AG04450 (cell line): ENCODE data around the gene SLC25A45. TPM values are rescaled to one million over a fixed set of nuclear protein-coding genes. Genes with fewer than 3 reads are reported as not detected.

Experiments used
- CTCF ChIA-PET: fragments of 300-600, 350-600 bp; formaldehyde crosslinking; extraction: SDS; loops from one replicate; lab custom pipeline; 2022; ENCODE audit warnings: antibody characterized with exemption, inconsistent platforms; lab: Charles Lee
- POLR2A ChIA-PET: fragments of 350-600 bp; formaldehyde crosslinking; extraction: SDS; loops from one replicate; lab custom pipeline; 2021; ENCODE audit warnings: antibody characterized with exemption, inconsistent platforms; lab: Yijun Ruan, JAX
- DNase-seq: peaks from one replicate; pipeline ENCODE4 v3.0.0-alpha.2; 2011; ENCODE audit warnings: low read depth, low spot score
- H3K27ac ChIP-seq: one replicate; pipeline ENCODE4 v1.5.1; 2012; ENCODE audit warnings: low read depth, low read length, control low read depth
- H3K27me3 ChIP-seq: one replicate; pipeline ENCODE4 v1.6.0; 2012; ENCODE audit warnings: low read length; ENCODE audit not compliant: control insufficient read depth, insufficient read depth
- H3K4me3 ChIP-seq: 2 replicates; pipeline ENCODE4 v1.5.1; 2011; ENCODE audit warnings: mild to moderate bottlenecking, low read depth, low read length, control low read depth
- H3K9me3 ChIP-seq: 2 replicates; pipeline ENCODE4 v1.5.1; 2012; ENCODE audit warnings: low read length; ENCODE audit not compliant: control insufficient read depth, insufficient read depth
- polyA plus RNA-seq: library from polyadenylated mRNA; depleted of rRNA; stranded (reverse); fragments of >200 nt; gene quantifications from 2 replicates; pipeline ENCODE4 v1.2.3, GENCODE V29; 2011
- TF ChIP-seq, protein P1 (sequence below): IDR thresholded peaks from 2 replicates; pipeline ENCODE4 v1.5.1; 2011; ENCODE audit warnings: low read depth, low read length, control low read depth, inconsistent platforms

Gene SLC25A45
- polyA plus RNA-seq, 1 experiment, result 0.76 TPM

- ChIA-PET POLR2A (interaction anchor here (2.4 to 17.0 kb wide), 2 partner anchors 10 to 75 kb away, joined by 13 to 999 read pairs; partner anchors contain the start of gene MALAT1), CTCF (no interaction called here)
- Histone ChIP-seq H3K27ac (peak overlapping the region; percentile 83), H3K4me3 (peak overlapping the region; percentile 97), H3K9me3 (peaks cover 6% of the 10 kb centered on the region; the same call in 1 of the 2 replicates), H3K27me3 (no peaks in the 10 kb centered on the region)
- TF ChIP-seq, protein P1, sequence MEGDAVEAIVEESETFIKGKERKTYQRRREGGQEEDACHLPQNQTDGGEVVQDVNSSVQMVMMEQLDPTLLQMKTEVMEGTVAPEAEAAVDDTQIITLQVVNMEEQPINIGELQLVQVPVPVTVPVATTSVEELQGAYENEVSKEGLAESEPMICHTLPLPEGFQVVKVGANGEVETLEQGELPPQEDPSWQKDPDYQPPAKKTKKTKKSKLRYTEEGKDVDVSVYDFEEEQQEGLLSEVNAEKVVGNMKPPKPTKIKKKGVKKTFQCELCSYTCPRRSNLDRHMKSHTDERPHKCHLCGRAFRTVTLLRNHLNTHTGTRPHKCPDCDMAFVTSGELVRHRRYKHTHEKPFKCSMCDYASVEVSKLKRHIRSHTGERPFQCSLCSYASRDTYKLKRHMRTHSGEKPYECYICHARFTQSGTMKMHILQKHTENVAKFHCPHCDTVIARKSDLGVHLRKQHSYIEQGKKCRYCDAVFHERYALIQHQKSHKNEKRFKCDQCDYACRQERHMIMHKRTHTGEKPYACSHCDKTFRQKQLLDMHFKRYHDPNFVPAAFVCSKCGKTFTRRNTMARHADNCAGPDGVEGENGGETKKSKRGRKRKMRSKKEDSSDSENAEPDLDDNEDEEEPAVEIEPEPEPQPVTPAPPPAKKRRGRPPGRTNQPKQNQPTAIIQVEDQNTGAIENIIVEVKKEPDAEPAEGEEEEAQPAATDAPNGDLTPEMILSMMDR, result no peak
- no peak for DNase-seq
Measured at GRCh38 chr11:65425971-65426838, 43.8 kb upstream of the SLC25A45 start.

DNA sequence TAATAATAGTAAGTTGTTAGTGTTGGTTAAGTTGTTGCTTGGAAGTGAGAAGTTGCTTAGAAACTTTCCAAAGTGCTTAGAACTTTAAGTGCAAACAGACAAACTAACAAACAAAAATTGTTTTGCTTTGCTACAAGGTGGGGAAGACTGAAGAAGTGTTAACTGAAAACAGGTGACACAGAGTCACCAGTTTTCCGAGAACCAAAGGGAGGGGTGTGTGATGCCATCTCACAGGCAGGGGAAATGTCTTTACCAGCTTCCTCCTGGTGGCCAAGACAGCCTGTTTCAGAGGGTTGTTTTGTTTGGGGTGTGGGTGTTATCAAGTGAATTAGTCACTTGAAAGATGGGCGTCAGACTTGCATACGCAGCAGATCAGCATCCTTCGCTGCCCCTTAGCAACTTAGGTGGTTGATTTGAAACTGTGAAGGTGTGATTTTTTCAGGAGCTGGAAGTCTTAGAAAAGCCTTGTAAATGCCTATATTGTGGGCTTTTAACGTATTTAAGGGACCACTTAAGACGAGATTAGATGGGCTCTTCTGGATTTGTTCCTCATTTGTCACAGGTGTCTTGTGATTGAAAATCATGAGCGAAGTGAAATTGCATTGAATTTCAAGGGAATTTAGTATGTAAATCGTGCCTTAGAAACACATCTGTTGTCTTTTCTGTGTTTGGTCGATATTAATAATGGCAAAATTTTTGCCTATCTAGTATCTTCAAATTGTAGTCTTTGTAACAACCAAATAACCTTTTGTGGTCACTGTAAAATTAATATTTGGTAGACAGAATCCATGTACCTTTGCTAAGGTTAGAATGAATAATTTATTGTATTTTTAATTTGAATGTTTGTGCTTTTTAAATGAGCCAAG is 42.9 kb upstream of the SLC25A45 start:
- Histone ChIP-seq H3K4me3 (peak overlapping the region; percentile 97), H3K9me3 (peaks cover 6% of the 10 kb centered on the region; the same call in 1 of the 2 replicates), H3K27me3 (no peaks in the 10 kb centered on the region), H3K27ac (peak overlapping the region; percentile 100)
- DNase-seq, result no peak
- TF ChIP-seq, protein P1, result peak; percentile 15; the same call in 1 of the 2 replicates
- ChIA-PET CTCF (no interaction called here), POLR2A (interaction anchor here (0.7 to 17.0 kb wide), 7 partner anchors 9 to 213 kb away, joined by 3 to 999 read pairs (median 13); partner anchors contain the start of genes FAM89B and MALAT1)

GRCh38 chr11:65424205-65425104 is 42.0 kb upstream of the SLC25A45 start:
- H3K27me3 ChIP-seq, result no peaks in the 10 kb centered on the region
- TF ChIP-seq, protein P1, result no peak
- peak overlapping the region; percentile 97 for H3K4me3 ChIP-seq
- H3K9me3 ChIP-seq, result peaks cover 6% of the 10 kb centered on the region; the same call in 1 of the 2 replicates
- no peak for DNase-seq
- ChIA-PET CTCF (interaction anchor here (1.1 kb wide), 1 partner anchor 94 kb away, joined by 3 read pairs; no protein-coding TSS in a partner anchor), POLR2A (interaction anchor here (0.7 to 17.0 kb wide), 19 partner anchors 8 to 212 kb away, joined by 3 to 999 read pairs (median 6); partner anchors contain the start of genes FAM89B, FRMD8, MALAT1 and PCNX3)
- peak overlapping the region; percentile 100 for H3K27ac ChIP-seq

- H3K27ac ChIP-seq, result peak overlapping the region; percentile 100
- ChIA-PET CTCF (interaction anchor here (1.1 to 1.3 kb wide), 2 partner anchors 85 to 94 kb away, joined by 3 read pairs; no protein-coding TSS in a partner anchor), POLR2A (interaction anchor here (0.7 to 17.0 kb wide), 22 partner anchors 9 to 192 kb away, joined by 3 to 999 read pairs (median 6); partner anchors contain the start of genes FAM89B, FRMD8, MALAT1 and PCNX3)
- H3K9me3 ChIP-seq, result peaks cover 6% of the 10 kb centered on the region; the same call in 1 of the 2 replicates
- TF ChIP-seq, protein P1, result no peak
- peak overlapping the region; percentile 97 for H3K4me3 ChIP-seq
- DNase-seq, result no peak
- no peaks in the 10 kb centered on the region for H3K27me3 ChIP-seq
Measured at GRCh38 chr11:65423516-65424204, 41.2 kb upstream of the SLC25A45 start.
